ENCODE measurements around the gene ZSWIM5.

GRCh38 chr1:45047032-45047431 is 159.4 kb downstream of the ZSWIM5 start:
- TF ChIP-seq CTCF (IDR thresholded peaks at IDR 0.05) = no peak
- TF ChIP-seq POLR2A (IDR thresholded peaks at IDR 0.05) = no peak
- no peak for TF ChIP-seq POLR2AphosphoS5 (IDR thresholded peaks at IDR 0.05; ENCODE audit: insufficient read depth in 1 of 2, low read depth in 1 of 2)
